Measurements from ENCODE around the gene PPIG.
"Not testable (repeated sequence)": the region's sequence is repeated elsewhere in the genome, so short reads cannot be mapped to it uniquely, and the experiment has no call there.

The PPIG gene

DNA sequence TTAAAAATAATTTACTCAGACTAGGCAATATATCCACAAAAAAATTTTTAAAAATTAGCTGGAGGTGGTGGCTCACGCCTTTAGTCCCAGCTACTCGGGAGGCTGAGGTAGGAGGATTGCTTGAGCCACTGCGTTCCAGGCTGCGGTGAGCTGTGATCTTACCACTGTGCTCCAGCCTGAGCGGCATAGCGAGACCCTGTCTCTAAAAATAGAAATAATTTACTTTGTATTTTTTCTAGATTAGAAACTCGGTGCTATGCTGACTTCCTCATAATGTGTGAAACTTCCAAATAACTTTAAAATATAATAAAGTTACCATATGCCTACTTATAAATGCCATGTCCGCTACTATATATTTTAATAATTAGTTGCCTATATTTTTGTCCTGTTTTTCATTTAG, 6.7 kb downstream of the PPIG start:
- DNase-seq (ENCODE audit: low read depth): no peak

DNA sequence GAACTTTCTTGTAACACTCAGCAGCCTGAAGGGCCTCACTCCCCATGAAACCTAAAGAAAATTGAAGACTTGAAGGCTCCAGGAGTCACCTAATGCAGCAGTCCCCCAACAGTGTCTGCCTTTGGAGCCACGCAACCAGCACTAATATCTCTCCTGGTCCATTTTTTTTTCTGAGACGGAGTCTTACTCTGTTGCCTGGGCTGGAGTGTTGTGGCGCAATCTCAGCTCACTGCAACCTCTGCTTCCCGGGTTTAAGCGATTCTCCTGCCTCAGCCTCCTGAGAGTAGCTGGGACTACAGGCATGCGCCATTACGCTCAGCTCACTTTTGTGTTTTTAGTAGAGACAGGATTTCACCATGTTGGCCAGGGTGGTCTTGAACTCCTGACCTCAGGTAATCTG, 12.4 kb downstream of the PPIG start:
- DNase-seq (ENCODE audit: low read depth): not testable (repeated sequence)

DNA sequence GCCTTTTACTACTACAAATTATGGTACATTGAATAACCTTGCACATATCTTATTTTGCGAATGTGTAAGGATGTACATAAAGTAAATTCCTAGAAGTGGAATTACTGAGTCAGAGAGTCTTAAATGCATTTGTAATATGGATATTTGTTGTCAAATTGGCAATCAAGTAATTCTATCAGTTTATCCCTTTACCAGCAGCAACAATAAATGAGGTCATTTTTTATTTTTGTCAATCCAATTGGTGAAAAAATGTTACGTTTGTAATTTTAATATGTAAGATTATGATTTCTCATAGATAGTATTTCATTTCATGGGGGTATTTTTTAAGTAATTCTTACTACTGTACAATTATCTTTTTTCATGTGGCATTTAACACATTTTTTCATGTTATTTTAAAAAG, 14.8 kb downstream of the PPIG start:
- DNase-seq (ENCODE audit: low read depth): no peak

DNA sequence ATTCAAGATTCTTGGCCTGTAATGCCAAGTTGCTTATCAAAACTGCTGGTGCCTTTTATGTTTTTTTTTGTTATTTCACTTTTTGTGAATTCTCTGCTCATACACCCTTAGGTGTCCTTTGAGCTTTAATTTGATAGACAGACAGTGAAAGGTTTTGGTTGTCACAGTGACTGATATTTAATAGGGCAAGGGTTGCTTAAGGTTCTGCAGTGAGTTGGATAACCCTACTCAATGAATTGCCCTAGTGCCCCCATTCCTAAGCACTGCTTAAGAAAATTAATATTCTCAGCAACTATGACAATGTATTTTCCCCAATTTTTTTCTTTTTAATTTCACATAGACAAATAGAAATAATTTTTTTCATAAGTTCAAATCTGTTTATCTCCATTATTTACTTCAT, 15.4 kb downstream of the PPIG start:
- no peak for DNase-seq (ENCODE audit: low read depth)

DNA sequence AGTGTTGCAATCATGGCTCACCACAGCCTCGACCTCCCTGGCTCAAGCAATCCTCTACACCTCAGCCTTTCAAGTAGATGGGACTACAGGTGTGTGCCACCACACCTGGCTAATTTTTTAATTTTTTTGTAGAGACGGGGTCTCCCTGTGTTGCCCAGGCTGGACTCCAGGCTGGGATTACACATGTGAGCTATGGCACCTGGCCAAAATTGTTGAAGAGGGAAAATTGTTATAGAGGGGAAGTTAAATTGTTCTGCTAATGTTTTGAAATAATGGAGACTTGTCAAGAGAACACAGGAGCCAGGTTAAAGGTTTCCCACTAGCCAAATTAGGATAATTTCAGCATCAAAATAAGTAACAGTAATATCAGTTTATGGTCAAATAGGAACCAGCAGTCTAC, 25.1 kb downstream of the PPIG start:
- no peak for DNase-seq (ENCODE audit: low read depth)

DNA sequence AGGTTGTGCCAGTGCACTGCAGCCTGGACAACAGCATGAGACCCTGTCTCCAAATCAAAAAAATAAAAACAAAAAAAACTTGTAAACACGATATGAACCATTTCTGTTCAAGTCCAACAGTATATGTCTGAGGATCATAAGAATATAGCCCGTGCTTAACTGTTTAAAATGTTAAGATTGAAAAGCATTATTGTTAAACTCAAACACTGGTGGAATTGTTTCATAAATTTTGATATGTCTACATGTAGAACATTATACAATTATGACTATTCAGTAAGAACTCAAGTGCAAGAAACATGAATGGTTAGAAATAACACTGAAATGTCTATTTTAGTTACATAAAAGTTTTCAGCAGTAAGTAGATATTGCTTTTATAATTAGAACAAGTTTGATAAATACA, 29.7 kb downstream of the PPIG start:
- DNase-seq (ENCODE audit: low read depth): no peak

DNA sequence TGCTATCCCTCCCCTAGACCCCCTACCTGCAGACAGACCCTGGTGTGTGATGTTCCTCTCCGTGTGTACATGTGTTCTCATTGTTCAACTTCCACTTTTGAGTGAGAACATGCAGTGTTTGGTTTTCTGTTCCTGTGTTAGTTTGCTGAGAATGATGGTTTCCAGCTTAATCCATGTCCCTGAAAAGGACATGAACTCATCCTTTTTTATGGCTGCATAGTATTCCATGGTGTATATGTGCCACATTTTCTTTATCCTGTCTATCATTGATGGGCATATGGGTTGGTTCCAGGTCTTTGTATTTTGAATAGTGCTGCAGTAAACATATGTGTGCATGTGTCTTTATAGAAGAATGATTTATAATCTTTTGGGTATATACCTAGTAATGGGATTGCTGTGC, 31.8 kb downstream of the PPIG start:
- not testable (repeated sequence) for DNase-seq (ENCODE audit: low read depth)

DNA sequence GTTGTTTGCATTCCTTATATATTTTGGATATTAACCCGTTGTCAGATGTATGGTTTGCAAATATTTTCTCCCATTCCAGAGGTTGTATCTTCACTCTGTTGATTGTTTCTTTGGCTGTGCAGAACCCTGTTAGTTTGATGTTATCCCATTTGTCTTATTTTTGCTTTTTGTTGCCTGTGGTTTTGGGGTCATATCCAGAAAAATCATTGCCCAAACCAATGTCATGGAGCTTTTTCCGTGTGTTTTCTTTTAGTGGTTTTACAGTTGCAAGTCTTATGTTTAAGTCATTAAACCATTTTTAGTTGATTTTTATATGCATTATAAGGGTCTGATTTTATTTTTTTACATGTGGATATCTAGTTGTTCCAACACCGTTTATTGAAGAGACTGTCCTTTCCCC, 35.8 kb downstream of the PPIG start:
- DNase-seq (ENCODE audit: low read depth): no peak

DNA sequence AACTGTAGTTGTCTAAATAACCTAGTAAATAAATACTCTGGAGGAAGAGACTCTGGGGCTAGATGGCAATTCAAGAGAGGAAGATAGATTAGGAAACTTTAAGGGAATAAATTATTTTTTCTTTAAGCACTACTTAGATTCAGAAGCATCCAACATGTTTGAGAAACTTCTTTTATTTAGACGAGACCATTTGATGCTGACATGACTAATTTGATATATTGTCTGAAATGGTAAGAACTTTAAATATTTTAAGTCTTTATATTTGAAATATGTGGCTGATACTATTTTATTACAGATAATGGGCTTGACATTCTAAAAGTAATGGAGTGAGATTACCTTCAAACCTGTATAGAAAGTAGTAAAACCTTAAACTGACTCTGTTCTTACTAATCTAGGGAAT, 36.4 kb downstream of the PPIG start:
- DNase-seq (ENCODE audit: low read depth): no peak

DNA sequence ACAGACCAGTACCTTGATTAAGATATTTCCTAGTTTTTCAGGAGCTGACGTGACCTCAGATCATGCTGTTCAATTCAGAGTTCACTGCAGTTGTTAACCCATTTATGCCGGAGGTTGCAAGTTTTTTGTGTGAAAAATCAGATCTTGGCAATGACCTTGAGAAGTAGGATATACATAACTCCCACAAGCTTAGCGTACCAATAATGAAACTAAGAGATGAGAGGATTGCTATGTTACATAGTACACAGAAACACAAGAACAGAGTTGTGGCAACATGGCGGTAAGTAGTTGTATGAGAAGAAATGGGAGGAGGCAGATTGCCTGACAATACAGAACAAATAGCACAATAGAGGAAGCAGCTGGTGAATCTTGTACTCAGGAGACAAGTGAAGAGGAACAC, 39.1 kb downstream of the PPIG start:
- no peak for DNase-seq (ENCODE audit: low read depth)

DNA sequence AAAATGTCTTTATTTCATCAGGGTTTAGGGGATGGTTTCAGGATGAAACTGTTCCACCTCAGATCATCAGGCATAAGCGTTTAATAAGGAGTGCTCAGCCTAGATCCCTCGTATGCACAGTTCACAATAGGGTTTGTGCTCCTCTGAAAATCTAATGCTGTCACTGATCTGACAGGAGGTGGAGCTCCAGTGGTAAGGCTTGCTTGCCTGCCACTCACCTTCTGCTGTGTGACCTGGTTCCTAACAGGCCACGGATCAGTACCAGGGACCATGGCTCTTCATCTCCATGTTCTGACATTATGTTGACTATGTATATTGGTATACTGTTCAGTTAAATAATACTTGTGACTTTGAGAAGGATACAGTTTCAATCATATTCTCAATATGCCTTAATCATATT, 41.6 kb downstream of the PPIG start:
- DNase-seq (ENCODE audit: low read depth): no peak

DNA sequence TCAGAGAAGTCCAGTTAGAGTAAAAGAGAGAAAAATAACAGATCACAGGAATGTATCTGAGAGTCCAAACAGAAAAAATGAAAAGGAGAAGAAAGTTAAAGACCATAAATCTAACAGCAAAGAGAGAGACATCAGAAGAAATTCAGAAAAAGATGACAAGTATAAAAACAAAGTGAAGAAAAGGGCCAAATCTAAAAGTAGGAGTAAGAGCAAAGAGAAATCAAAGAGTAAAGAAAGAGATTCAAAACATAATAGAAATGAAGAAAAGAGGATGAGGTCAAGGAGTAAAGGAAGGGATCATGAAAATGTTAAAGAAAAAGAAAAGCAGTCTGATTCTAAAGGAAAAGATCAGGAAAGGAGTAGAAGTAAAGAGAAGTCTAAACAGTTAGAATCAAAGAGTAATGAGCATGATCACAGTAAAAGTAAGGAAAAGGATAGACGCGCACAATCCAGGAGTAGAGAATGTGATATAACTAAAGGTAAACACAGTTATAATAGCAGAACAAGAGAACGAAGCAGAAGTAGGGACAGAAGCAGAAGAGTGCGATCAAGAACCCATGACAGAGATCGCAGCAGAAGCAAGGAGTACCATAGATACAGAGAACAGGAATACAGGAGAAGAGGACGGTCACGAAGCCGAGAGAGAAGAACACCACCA, 52.4 kb downstream of the PPIG start:
- no peak for DNase-seq (ENCODE audit: low read depth)

DNA sequence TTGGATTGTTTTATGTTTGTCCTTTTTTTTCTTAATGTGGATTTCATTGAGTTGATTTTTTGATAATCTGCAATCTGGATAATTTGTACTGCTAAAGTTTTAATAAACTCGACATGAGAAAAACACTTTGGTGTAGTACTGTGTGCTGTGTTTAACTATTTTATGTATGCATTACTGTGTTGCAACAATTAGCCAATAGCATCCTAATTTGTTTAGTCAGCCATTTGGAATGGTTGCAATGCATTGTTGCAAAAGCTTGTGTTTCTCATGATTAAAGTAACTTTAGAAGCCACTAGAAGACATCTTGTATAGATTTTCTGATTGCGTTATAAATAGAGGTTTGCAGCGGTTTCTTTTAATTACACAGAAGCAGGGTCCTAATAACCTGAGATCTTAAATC, 53.5 kb downstream of the PPIG start:
- DNase-seq (ENCODE audit: low read depth): no peak

DNA sequence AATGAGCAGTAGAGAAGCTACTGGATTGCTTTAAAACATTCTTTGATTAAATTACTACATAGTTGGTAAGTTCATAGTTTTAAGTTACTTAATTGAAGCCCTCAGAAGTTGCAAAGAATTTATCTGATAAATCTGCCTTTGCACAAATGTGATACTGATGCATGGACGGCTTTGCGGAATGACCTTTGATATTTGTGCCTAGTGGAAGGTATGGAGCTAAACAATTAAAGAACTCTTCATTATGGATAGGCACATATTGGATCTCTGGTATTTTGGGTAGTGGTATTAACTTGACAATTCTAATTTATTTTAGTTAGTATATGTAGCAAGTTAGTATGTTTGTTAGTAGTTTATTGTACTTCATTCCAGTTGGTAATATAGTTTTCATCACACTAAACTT, 56.0 kb downstream of the PPIG start:
- no peak for DNase-seq (ENCODE audit: low read depth)

DNA sequence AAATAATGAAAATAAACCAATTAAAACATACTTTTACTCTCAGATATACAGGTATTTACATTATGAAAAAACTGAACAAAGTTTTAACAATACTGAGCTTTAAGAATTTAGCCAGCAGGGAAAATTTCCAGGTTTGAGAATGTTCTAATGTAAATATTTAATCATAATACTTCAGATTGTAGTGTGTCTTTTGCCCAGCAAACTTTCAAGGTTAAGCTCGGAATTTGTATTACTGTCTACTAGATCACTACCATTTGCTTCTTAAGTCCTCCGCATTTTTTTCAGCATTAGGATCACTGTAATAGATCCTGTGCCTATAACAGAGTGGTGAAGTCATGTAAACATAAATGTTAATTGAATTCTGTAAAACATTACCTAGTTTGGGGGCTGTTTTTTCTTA, 57.3 kb downstream of the PPIG start:
- DNase-seq (ENCODE audit: low read depth): no peak

DNA sequence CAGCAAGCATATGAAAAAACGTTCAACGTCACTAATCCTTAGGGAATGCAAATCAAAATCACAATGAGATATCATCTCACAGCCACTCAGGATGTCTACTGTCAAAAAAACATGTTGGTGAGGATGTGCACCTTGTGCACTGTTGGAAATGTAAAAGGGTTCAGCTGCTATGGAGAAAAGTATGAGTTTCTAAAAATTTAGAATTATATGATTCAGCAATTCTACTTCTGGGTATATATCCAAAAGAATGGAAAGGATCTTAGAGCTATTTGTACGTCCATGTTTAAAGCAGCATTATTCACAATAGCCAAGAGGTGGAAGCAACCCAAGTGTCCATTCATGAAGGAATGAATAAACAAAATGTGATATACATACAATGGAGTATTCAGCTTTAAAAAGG, 60.0 kb downstream of the PPIG start:
- no peak for DNase-seq (ENCODE audit: low read depth)

DNA sequence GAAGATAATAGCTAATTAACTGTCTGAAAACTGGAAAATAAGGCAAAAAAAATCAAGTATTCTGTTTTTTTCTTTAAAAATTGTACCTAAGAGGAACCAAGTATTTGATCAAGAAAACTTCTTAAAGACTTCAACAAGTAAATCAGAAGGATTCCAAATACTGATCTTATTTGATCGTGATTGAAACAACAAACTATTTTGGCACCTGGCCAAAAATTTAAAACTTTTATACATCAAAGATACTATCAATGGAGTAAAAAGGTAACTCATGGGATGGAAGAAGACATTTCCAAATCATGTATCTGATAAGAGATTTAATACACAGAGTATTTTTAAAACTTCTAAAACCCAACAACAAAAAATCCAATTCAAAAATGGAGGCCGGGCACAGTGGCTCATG, 63.3 kb downstream of the PPIG start:
- no peak for DNase-seq (ENCODE audit: low read depth)

DNA sequence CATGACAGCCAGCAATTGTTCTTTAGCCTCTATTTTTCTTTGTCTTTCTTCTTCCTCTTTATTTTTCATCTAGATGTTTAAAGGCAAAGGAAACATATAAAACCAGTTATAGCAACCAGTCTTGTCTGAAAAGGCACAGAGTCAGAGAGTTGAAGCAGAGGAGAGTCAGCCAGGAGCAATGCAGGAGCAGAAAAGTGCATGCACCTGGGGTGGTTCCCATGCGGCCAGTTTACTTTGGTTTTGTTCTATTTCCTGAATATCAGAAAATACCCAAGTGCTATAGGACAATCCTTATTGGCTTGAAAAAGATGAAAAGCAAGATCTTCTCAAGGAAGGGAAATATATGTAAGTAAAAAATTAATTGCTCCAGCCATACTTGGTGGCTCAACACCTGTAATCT, 65.1 kb downstream of the PPIG start:
- DNase-seq (ENCODE audit: low read depth): no peak

DNA sequence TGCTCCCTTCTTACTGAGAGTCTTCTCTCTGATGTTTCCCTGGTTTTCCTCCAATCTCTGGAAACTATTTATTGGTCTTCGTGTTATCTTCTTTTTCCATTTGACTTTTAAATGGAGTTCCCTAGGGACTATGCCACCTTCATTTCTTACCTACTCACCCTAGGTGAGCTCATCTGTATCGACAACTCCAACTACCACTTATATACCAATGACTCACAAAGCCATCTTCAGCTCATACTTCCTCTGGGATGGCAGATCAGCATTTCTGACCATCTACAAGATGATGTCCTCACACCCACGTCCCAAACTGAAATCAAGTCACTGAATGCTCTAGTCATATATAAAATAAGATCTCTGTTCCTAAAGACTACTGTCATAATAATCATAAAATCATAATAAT, 69.5 kb downstream of the PPIG start:
- no peak for DNase-seq (ENCODE audit: low read depth)

DNA sequence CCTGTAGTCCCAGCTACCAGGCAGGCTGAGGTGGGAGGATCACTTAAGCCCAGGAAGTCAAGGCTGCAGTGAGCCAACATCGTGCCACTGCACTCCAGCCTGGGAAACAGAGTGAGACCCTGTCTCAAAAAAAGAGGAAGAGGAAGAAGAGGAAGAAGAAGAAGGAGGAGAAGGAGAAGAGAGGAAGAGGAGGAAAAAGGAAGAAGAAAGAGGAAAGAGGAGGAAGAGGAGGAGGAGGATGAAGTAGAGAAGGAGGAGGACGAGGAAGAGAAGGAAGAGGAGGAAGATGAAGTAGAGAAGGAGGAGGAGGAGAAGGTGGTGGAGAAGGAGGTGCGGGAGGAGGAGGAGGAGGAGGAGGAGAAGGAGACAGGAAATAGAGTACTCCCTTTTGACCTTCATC, 72.0 kb downstream of the PPIG start:
- no peak for DNase-seq (ENCODE audit: low read depth)

DNA sequence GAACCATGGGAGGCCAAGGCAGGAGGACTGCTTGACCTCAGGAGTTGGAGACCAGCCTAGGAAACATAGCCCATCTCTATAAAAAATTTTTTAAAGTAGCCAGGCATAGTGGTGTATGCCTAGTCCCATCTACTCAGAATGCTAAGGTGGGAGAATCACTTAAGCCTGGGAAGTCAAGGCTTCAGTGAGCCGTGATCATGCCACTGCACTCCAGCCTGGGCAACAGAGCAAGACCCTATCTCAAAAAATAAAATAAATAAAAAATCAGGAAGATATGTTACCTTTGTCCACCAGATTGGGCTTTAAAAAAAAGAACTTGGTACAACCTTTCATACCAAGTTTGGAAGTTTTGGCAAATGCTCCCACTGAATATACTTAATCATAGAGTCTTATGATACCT, 74.7 kb downstream of the PPIG start:
- no peak for DNase-seq (ENCODE audit: low read depth)

DNA sequence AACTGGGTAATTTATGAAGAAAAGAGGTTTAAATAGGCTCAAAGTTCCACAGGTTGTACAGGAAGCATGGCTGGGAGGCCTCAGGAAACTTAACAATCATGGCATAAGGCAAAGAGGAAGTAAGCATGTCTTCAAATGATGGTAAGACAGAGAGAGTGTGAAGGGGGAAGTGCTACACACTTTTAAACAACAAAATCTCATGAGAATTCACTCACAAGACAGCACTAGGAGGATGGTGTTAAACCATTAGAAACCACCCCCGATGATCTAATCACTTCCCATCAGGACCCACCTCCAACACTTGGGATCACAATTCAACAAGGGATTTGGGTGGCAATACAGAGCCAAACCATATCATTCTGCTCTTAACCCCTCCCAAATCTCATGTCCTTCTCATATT, 75.2 kb downstream of the PPIG start:
- DNase-seq (ENCODE audit: low read depth): no peak

DNA sequence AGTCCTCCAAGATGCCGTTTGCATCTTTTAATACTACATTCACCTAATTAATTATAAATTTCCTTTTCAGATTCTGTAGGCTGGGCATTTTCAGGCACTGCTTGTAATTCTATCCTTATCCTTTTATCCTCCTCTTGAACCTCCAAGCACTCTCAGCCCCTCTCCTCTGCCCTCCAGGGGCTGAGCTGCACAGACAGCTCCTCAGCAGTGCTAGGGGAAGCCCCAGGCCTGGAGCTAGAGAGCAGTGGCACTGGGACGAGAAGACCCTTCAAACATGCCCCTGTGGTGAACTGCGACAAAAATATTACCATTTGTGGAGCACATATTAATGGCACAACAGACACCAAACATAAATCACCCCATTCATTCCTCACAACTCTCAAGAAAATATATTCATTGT, 77.1 kb downstream of the PPIG start:
- DNase-seq (ENCODE audit: low read depth): no peak

DNA sequence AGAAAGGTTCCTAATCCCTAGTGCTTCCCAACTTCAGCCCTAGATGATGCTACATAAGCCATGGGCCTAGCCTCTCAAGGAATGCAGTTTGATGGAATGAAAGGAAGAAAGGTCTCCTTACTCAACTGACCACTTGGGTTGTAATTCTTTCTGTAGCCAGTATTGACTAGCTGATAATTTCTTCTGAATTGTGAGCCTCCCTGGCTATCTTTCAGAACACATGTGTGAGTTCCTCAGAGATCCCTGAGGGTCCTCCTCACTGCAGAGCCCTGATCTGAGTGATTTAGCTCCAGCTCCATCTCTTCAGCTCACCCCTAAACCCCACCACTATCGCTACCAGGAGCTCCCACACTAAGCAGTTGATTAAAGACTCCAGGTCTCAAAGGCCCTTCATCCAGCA, 78.6 kb downstream of the PPIG start:
- no peak for DNase-seq (ENCODE audit: low read depth)

DNA sequence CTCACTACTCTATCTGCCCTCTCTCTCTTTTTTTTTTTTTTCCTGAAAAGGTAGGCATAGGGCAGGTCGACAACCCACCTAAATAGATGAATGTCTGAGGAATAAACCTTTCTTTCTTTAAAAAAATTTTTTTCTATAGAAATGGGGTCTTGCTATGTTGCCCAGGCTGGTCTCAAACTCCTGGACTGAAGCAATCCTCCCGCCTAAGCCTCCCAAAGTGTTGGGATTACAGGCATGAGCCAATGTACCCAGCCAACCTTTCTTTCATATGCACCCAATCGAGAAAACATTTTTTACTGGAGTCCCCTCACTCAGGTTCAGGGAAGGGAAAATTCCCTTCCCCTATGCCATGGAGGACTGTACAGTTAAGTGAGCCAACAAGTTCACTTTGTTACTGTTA, 79.1 kb downstream of the PPIG start:
- no peak for DNase-seq (ENCODE audit: low read depth)
